ENCODE measurements around the gene KRT6C. TPM values are rescaled to one million over a fixed set of nuclear protein-coding genes. Genes with fewer than 3 reads are reported as not detected.

KRT6C gene
- polyA plus RNA-seq, 1 of the 3 experiments (the other 2 are of a cell fraction), result not detected

- no peaks in the 10 kb centered on the region for H3F3A ChIP-seq (replicated peaks; ENCODE audit: insufficient read depth)
- TF ChIP-seq FOXM1 (IDR thresholded peaks at IDR 0.05; ENCODE audit: low read depth) (no peak), POLR2AphosphoS5 (IDR thresholded peaks at IDR 0.05; ENCODE audit: low read depth, low read length) (no peak)
- no peak overlapping the region for H3K4me2 ChIP-seq
- H3K27ac ChIP-seq (ENCODE audit: low read depth in 2 of 2, low read length in 1 of 2), result no peak overlapping the region
- no peak overlapping the region for H2AFZ ChIP-seq (ENCODE audit: low read depth)
- no peaks in the 10 kb centered on the region for H3K9me3 ChIP-seq
- peaks cover 32% of the 10 kb centered on the region; the same call in 1 of the 2 replicates for H3K27me3 ChIP-seq (ENCODE audit: insufficient read depth)
- no peak overlapping the region for H3K9ac ChIP-seq
- WGBS (ENCODE audit: low lambda C conversion rate), result 47% methylated on average over 10 of the region's 14 CpGs
- H3K4me3 ChIP-seq (ENCODE audit: low read depth in 2 of 2, low read length in 1 of 2), result no peak overlapping the region
- no peaks in the 10 kb centered on the region for H3K4me1 ChIP-seq (ENCODE audit: control insufficient read depth in 1 of 2, insufficient read depth in 2 of 2, low read depth in 1 of 2, low read length in 1 of 2)
- H3K36me3 ChIP-seq (replicated peaks in 1 of 2; ENCODE audit: control insufficient read depth in 1 of 2, insufficient read depth in 2 of 2, low read length in 1 of 2), result no peaks in the 10 kb centered on the region
- no peaks in the 10 kb centered on the region for H3K79me2 ChIP-seq (ENCODE audit: insufficient read depth)
- no peak for DNase-seq
- POLR2A ChIA-PET, result no interaction called here
- CTCF ChIA-PET, result interaction anchor here (0.8 to 3.2 kb wide), 3 partner anchors 10 to 144 kb away, joined by 3 to 9 read pairs (median 3); no protein-coding TSS in a partner anchor
- H4K20me1 ChIP-seq (ENCODE audit: insufficient read depth), result no peaks in the 10 kb centered on the region
- H3K9me2 ChIP-seq, result no peaks in the 10 kb centered on the region
Measured at GRCh38 chr12:52517005-52517835, 43.6 kb upstream of the KRT6C start.

GRCh38 chr12:52515927-52516831, 42.6 kb upstream of the KRT6C start:
- Histone ChIP-seq H3K79me2 (ENCODE audit: insufficient read depth) (no peaks in the 10 kb centered on the region), H2AFZ (ENCODE audit: low read depth) (no peak overlapping the region), H3K9me3 (no peaks in the 10 kb centered on the region), H4K20me1 (ENCODE audit: insufficient read depth) (no peaks in the 10 kb centered on the region), H3K9ac (no peak overlapping the region), H3K4me3 (ENCODE audit: low read depth in 2 of 2, low read length in 1 of 2) (no peak overlapping the region), H3K27me3 (ENCODE audit: insufficient read depth) (peaks cover 25% of the 10 kb centered on the region; the same call in 1 of the 2 replicates), H3F3A (replicated peaks; ENCODE audit: insufficient read depth) (no peaks in the 10 kb centered on the region), H3K36me3 (replicated peaks in 1 of 2; ENCODE audit: control insufficient read depth in 1 of 2, insufficient read depth in 2 of 2, low read length in 1 of 2) (no peaks in the 10 kb centered on the region), H3K4me1 (ENCODE audit: control insufficient read depth in 1 of 2, insufficient read depth in 2 of 2, low read depth in 1 of 2, low read length in 1 of 2) (no peaks in the 10 kb centered on the region), H3K4me2 (no peak overlapping the region), H3K9me2 (no peaks in the 10 kb centered on the region), H3K27ac (ENCODE audit: low read depth in 2 of 2, low read length in 1 of 2) (no peak overlapping the region)
- ChIA-PET POLR2A (no interaction called here), CTCF (interaction anchor here (0.8 to 3.2 kb wide), 7 partner anchors 9 to 144 kb away, joined by 3 to 9 read pairs (median 3); no protein-coding TSS in a partner anchor)
- 28% methylated on average over 15 of the region's 15 CpGs for WGBS (ENCODE audit: low lambda C conversion rate)
- no peak for DNase-seq
- TF ChIP-seq JUND (IDR thresholded peaks at IDR 0.05), result no peak
- no peak for TF ChIP-seq EZH2phosphoT487 (IDR thresholded peaks at IDR 0.05; ENCODE audit: borderline replicate concordance, low read depth)
- no peak for TF ChIP-seq GATA2 (CRISPR knock-in tag; IDR thresholded peaks at IDR 0.05)
- no peak for TF ChIP-seq GABPA (IDR thresholded peaks at IDR 0.05; ENCODE audit: low read depth)
- TF ChIP-seq, protein P1, sequence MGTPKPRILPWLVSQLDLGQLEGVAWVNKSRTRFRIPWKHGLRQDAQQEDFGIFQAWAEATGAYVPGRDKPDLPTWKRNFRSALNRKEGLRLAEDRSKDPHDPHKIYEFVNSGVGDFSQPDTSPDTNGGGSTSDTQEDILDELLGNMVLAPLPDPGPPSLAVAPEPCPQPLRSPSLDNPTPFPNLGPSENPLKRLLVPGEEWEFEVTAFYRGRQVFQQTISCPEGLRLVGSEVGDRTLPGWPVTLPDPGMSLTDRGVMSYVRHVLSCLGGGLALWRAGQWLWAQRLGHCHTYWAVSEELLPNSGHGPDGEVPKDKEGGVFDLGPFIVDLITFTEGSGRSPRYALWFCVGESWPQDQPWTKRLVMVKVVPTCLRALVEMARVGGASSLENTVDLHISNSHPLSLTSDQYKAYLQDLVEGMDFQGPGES (IDR thresholded peaks at IDR 0.05; ENCODE audit: low read depth, low read length), result no peak
- TF ChIP-seq, protein P2, sequence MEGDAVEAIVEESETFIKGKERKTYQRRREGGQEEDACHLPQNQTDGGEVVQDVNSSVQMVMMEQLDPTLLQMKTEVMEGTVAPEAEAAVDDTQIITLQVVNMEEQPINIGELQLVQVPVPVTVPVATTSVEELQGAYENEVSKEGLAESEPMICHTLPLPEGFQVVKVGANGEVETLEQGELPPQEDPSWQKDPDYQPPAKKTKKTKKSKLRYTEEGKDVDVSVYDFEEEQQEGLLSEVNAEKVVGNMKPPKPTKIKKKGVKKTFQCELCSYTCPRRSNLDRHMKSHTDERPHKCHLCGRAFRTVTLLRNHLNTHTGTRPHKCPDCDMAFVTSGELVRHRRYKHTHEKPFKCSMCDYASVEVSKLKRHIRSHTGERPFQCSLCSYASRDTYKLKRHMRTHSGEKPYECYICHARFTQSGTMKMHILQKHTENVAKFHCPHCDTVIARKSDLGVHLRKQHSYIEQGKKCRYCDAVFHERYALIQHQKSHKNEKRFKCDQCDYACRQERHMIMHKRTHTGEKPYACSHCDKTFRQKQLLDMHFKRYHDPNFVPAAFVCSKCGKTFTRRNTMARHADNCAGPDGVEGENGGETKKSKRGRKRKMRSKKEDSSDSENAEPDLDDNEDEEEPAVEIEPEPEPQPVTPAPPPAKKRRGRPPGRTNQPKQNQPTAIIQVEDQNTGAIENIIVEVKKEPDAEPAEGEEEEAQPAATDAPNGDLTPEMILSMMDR (IDR thresholded peaks at IDR 0.05), result no peak
- no peak for TF ChIP-seq NFIC (IDR thresholded peaks at IDR 0.05; ENCODE audit: borderline replicate concordance)
- TF ChIP-seq MEF2A (IDR thresholded peaks at IDR 0.05; ENCODE audit: borderline replicate concordance, low read depth), result no peak
- TF ChIP-seq, protein P3, sequence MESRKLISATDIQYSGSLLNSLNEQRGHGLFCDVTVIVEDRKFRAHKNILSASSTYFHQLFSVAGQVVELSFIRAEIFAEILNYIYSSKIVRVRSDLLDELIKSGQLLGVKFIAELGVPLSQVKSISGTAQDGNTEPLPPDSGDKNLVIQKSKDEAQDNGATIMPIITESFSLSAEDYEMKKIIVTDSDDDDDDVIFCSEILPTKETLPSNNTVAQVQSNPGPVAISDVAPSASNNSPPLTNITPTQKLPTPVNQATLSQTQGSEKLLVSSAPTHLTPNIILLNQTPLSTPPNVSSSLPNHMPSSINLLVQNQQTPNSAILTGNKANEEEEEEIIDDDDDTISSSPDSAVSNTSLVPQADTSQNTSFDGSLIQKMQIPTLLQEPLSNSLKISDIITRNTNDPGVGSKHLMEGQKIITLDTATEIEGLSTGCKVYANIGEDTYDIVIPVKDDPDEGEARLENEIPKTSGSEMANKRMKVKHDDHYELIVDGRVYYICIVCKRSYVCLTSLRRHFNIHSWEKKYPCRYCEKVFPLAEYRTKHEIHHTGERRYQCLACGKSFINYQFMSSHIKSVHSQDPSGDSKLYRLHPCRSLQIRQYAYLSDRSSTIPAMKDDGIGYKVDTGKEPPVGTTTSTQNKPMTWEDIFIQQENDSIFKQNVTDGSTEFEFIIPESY (IDR thresholded peaks at IDR 0.05; ENCODE audit: borderline replicate concordance, low read depth), result no peak
- TF ChIP-seq, protein P4, sequence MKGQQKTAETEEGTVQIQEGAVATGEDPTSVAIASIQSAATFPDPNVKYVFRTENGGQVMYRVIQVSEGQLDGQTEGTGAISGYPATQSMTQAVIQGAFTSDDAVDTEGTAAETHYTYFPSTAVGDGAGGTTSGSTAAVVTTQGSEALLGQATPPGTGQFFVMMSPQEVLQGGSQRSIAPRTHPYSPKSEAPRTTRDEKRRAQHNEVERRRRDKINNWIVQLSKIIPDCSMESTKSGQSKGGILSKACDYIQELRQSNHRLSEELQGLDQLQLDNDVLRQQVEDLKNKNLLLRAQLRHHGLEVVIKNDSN (IDR thresholded peaks at IDR 0.05; ENCODE audit: borderline replicate concordance, low read depth), result no peak
